Endothelial cell (in vitro differentiated cells): ENCODE measurements around the gene F5. TPM values are rescaled to one million over a fixed set of nuclear protein-coding genes. Genes with fewer than 3 reads are reported as not detected.

ENCODE experiments used
- DNase-seq: peaks from one replicate; pipeline ENCODE4 v3.0.0; 2021; ENCODE audit warnings: low spot score
- H3K27ac Mint-ChIP-seq: one replicate; pipeline ENCODE4 v1.8.0; 2021; ENCODE audit warnings: mixed read lengths, inconsistent platforms; ENCODE audit not compliant: unreplicated experiment
- H3K27me3 Mint-ChIP-seq: one replicate; pipeline ENCODE4 v1.8.0; 2021; ENCODE audit warnings: mild to moderate bottlenecking, moderate library complexity, mixed read lengths, inconsistent platforms; ENCODE audit not compliant: unreplicated experiment
- H3K36me3 Mint-ChIP-seq: one replicate; pipeline ENCODE4 v1.8.0; 2021; ENCODE audit warnings: mild to moderate bottlenecking, low read depth, mixed read lengths, inconsistent platforms; ENCODE audit not compliant: unreplicated experiment
- H3K4me1 Mint-ChIP-seq: one replicate; pipeline ENCODE4 v1.8.0; 2021; ENCODE audit warnings: mild to moderate bottlenecking, mixed read lengths, inconsistent platforms; ENCODE audit not compliant: unreplicated experiment
- H3K4me3 Mint-ChIP-seq: one replicate; pipeline ENCODE4 v1.8.0; 2021; ENCODE audit warnings: mild to moderate bottlenecking, mixed read lengths, inconsistent platforms; ENCODE audit not compliant: unreplicated experiment
- H3K9me3 Mint-ChIP-seq: one replicate; pipeline ENCODE4 v1.8.0; 2021; ENCODE audit warnings: mixed read lengths, inconsistent platforms; ENCODE audit not compliant: unreplicated experiment
- total RNA-seq: library from RNA; stranded (reverse); fragmentation: NEBNext Ultra II Directional; extraction: Animal tissue kit (Norgen Biotek cat#: 25700); gene quantifications from one replicate; pipeline ENCODE4 v1.2.1, GENCODE V29; 2021; ENCODE audit not compliant: unreplicated experiment
- TF ChIP-seq, protein P1 (sequence below): fragments of 200-600 bp; sonication (generic); IDR thresholded peaks from one replicate; pipeline ENCODE4 v1.5.0; 2021; ENCODE audit warnings: antibody characterized with exemption; ENCODE audit not compliant: unreplicated experiment

The F5 gene
- total RNA-seq, 1 donor from 2014 or later, result not detected

DNA sequence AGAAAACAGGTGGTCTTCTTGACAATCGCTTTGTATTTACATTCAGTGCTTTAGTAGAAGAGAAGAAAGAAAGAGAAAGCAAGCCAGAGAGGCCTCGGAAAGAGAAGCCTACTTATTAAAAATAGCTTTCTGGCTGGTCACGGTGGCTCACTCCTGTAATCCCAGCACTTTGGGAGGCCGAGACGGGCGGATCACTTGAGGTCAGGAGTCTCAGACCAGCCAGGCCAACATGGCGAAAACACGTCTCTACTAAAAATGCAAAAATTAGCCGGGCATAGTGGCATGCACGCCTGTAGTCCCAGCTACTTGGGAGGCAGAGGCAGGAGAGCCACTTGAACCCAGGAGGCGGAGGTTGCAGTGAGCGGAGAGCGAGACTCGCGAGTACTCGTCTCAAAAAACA is 98.7 kb downstream of the F5 start:
- Mint-ChIP-seq H3K4me3 (no peak overlapping the region), H3K9me3 (no peaks in the 10 kb centered on the region), H3K4me1 (peaks cover 36% of the 10 kb centered on the region), H3K27ac (no peak overlapping the region), H3K27me3 (peaks cover 8% of the 10 kb centered on the region), H3K36me3 (no peaks in the 10 kb centered on the region)
- TF ChIP-seq, protein P1, sequence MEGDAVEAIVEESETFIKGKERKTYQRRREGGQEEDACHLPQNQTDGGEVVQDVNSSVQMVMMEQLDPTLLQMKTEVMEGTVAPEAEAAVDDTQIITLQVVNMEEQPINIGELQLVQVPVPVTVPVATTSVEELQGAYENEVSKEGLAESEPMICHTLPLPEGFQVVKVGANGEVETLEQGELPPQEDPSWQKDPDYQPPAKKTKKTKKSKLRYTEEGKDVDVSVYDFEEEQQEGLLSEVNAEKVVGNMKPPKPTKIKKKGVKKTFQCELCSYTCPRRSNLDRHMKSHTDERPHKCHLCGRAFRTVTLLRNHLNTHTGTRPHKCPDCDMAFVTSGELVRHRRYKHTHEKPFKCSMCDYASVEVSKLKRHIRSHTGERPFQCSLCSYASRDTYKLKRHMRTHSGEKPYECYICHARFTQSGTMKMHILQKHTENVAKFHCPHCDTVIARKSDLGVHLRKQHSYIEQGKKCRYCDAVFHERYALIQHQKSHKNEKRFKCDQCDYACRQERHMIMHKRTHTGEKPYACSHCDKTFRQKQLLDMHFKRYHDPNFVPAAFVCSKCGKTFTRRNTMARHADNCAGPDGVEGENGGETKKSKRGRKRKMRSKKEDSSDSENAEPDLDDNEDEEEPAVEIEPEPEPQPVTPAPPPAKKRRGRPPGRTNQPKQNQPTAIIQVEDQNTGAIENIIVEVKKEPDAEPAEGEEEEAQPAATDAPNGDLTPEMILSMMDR, result no peak
- no peak for DNase-seq

DNA sequence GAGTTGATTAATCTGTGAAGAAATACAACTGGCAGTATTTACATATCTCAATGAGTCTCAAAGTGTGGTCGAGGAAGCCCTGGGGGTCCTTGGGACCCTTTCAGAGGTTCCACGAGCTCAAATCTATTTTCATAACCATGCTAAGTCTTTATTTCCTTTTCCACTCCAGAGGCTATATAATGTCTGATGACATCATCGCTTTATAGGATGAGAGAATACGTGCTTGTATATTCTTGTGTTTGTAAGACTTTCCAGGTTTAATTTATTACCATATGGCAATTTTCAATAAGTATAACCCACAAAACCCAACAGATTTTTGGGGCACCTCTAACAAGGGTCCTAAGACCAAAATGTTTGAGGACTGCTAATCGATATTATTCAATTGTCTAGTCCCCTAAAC is 99.1 kb downstream of the F5 start:
- Mint-ChIP-seq H3K4me3 (peak overlapping the region; percentile 94), H3K9me3 (no peaks in the 10 kb centered on the region), H3K36me3 (no peaks in the 10 kb centered on the region), H3K4me1 (peaks cover 36% of the 10 kb centered on the region), H3K27ac (peak overlapping the region; percentile 99), H3K27me3 (peaks cover 8% of the 10 kb centered on the region)
- TF ChIP-seq, protein P1, result no peak
- DNase-seq, result no peak

DNA sequence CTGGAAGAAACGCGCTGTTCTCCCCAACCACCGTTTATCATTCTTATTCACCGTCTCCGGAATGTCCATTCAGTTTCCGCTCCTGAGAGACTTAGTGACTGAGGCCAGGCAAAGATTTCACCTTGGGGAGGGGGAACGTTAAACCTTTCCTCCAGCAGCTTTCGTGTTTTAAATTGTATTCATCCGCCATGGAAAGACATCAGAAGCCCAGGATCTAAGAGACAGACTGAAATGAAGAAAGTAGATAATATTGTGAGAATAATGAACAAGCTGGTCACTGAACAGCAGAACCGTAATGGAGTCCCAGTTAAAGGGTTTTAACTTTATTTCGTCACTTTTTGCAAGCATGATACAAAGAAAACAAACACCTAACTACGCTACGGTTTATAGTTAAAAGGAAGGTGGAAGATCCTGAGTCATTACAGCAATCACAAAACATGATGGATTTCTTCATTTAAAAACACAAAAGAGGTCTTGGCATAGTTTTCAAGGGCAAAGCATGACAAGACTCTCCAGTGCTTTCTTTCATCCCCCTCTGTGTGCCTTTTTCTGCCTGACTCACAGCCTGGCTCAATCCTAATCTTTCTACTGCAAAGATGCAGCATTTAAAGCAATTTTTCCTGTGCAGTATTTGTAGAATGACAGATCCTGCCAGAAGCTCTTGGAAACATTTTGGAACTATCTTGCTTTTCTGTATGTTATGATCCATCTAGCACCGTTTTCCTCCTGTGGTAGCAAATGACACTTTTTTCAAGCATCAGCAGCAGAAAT is 99.8 kb downstream of the F5 start:
- peaks cover 8% of the 10 kb centered on the region for H3K27me3 Mint-ChIP-seq
- peaks cover 36% of the 10 kb centered on the region for H3K4me1 Mint-ChIP-seq
- no peaks in the 10 kb centered on the region for H3K9me3 Mint-ChIP-seq
- DNase-seq, result no peak
- H3K36me3 Mint-ChIP-seq, result no peaks in the 10 kb centered on the region
- peak overlapping the region; percentile 99 for H3K27ac Mint-ChIP-seq
- H3K4me3 Mint-ChIP-seq, result peak overlapping the region; percentile 94
- TF ChIP-seq, protein P1, result no peak

DNA sequence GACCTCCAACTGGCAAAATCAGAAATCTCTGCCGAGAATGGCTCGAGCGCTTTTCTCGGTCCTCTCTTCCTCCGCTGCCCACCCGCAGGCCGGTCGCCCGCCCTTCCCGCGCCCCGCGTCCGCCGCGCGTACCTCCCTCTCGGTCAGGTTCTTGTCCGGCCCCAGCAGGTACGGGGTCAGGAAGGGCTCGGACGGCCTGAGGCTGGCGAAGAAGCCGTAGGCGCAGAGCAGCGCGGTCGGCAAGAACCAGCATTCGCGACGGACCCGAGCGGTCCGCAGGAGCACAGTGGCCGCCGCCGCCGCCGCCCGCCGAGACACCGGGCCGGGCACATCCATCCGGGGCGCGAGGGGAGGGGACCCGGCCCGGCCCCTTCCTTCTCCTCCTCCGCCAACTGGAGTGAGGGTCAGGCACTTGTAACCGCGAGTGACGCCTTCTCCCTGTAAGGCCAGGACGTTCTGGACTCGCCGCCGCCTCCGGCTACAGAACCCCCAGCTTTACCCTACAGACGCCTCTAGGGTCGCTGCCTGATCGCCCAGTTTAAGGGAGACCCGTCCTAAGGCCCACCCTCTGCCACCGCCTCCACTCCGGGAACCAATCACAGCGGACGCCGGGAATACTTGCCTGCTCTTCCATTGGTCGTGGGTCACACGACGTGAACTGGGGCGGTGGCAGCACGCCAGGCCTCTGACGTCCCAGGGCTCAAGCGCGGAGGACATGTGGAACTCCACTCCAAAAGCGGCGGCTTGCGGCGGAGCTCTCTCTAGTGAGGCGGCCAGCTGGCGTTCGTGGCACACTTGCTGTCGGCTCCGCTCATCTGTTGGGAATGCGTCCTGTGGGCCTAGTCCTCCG is 100.6 kb downstream of the F5 start, which contains the start of gene SLC19A2:
TSS of gene SLC19A2 (minus strand) at position 514 of the 850 bp plus-strand sequence. CDS start at position 336, 178 bp downstream.
- Mint-ChIP-seq H3K36me3 (no peaks in the 10 kb centered on the region), H3K27me3 (peaks cover 8% of the 10 kb centered on the region), H3K9me3 (no peaks in the 10 kb centered on the region), H3K4me3 (peak within 1 kb of the TSS; percentile 97), H3K27ac (peak within 1 kb of the TSS; percentile 99), H3K4me1 (peaks cover 36% of the 10 kb centered on the region)
- TF ChIP-seq, protein P1, result no peak
- DNase-seq, result peak; percentile 93
